Measurements from ENCODE around the gene GABPB1.

Gene GABPB1

GRCh38 chr15:50236433-50236832, 118.6 kb downstream of the GABPB1 start:
- Histone ChIP-seq H3K4me1 (ENCODE audit: insufficient read depth, low read length, severe bottlenecking) (no peaks in the 10 kb centered on the region), H2AFZ (ENCODE audit: low read length) (no peak overlapping the region), H3K4me3 (ENCODE audit: low read depth, low read length, poor library complexity, severe bottlenecking) (no peak overlapping the region), H3F3A (ENCODE audit: insufficient read depth, low read length) (no peaks in the 10 kb centered on the region), H3K36me3 (ENCODE audit: insufficient read depth, low read length) (no peaks in the 10 kb centered on the region), H4K20me1 (ENCODE audit: insufficient read depth, low read length) (no peaks in the 10 kb centered on the region), H3K9ac (ENCODE audit: low read length) (no peak overlapping the region), H3K9me3 (ENCODE audit: low read length) (no peaks in the 10 kb centered on the region), H3K4me2 (ENCODE audit: low read length) (no peak overlapping the region), H3K27me3 (ENCODE audit: insufficient read depth, low read length) (no peaks in the 10 kb centered on the region), H3K9me2 (ENCODE audit: low read depth, low read length) (no peaks in the 10 kb centered on the region), H3K27ac (ENCODE audit: low read depth, low read length, poor library complexity, severe bottlenecking) (no peak overlapping the region), H3K79me2 (ENCODE audit: insufficient read depth, low read length) (no peaks in the 10 kb centered on the region)
- no peak for TF ChIP-seq CTCF (IDR thresholded peaks at IDR 0.05; ENCODE audit: low read length)
- TF ChIP-seq EZH2 (IDR thresholded peaks at IDR 0.05; ENCODE audit: borderline replicate concordance, low read length): no peak

DNA sequence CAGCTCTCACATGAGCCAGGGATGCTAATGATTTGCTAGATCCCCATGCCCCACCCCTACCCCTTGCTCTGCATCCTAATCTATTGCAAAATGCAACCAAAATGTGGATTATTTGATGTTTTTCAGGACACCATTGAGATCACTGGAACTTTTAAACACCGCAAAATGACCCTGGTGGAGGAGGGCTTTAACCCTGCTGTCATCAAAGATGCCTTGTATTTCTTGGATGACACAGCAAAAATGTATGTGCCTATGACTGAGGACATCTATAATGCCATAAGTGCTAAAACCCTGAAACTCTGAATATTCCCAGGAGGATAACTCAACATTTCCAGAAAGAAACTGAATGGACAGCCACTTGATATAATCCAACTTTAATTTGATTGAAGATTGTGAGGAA, 119.2 kb downstream of the GABPB1 start:
- H3K9ac ChIP-seq (ENCODE audit: low read length): no peak overlapping the region
- H3K4me2 ChIP-seq (ENCODE audit: low read length): no peak overlapping the region
- no peak overlapping the region for H3K4me3 ChIP-seq (ENCODE audit: low read depth, low read length, poor library complexity, severe bottlenecking)
- H3F3A ChIP-seq (ENCODE audit: insufficient read depth, low read length): no peaks in the 10 kb centered on the region
- TF ChIP-seq CTCF (IDR thresholded peaks at IDR 0.05; ENCODE audit: low read length) (no peak), EZH2 (IDR thresholded peaks at IDR 0.05; ENCODE audit: borderline replicate concordance, low read length) (no peak)
- no peaks in the 10 kb centered on the region for H3K27me3 ChIP-seq (ENCODE audit: insufficient read depth, low read length)
- no peaks in the 10 kb centered on the region for H3K9me2 ChIP-seq (ENCODE audit: low read depth, low read length)
- no peaks in the 10 kb centered on the region for H3K4me1 ChIP-seq (ENCODE audit: insufficient read depth, low read length, severe bottlenecking)
- H4K20me1 ChIP-seq (ENCODE audit: insufficient read depth, low read length): no peaks in the 10 kb centered on the region
- H3K9me3 ChIP-seq (ENCODE audit: low read length): no peaks in the 10 kb centered on the region
- H3K27ac ChIP-seq (ENCODE audit: low read depth, low read length, poor library complexity, severe bottlenecking): no peak overlapping the region
- H3K36me3 ChIP-seq (ENCODE audit: insufficient read depth, low read length): no peaks in the 10 kb centered on the region
- no peaks in the 10 kb centered on the region for H3K79me2 ChIP-seq (ENCODE audit: insufficient read depth, low read length)
- H2AFZ ChIP-seq (ENCODE audit: low read length): no peak overlapping the region

GRCh38 chr15:50234764-50235163, 120.2 kb downstream of the GABPB1 start:
- Histone ChIP-seq H3K4me3 (ENCODE audit: low read depth, low read length, poor library complexity, severe bottlenecking) (no peak overlapping the region), H3K9me2 (ENCODE audit: low read depth, low read length) (no peaks in the 10 kb centered on the region), H4K20me1 (ENCODE audit: insufficient read depth, low read length) (no peaks in the 10 kb centered on the region), H3K9me3 (ENCODE audit: low read length) (no peaks in the 10 kb centered on the region), H3K27ac (ENCODE audit: low read depth, low read length, poor library complexity, severe bottlenecking) (no peak overlapping the region), H2AFZ (ENCODE audit: low read length) (no peak overlapping the region), H3K4me1 (ENCODE audit: insufficient read depth, low read length, severe bottlenecking) (no peaks in the 10 kb centered on the region), H3K4me2 (ENCODE audit: low read length) (no peak overlapping the region), H3K79me2 (ENCODE audit: insufficient read depth, low read length) (no peaks in the 10 kb centered on the region), H3K9ac (ENCODE audit: low read length) (no peak overlapping the region), H3K27me3 (ENCODE audit: insufficient read depth, low read length) (no peaks in the 10 kb centered on the region), H3F3A (ENCODE audit: insufficient read depth, low read length) (no peaks in the 10 kb centered on the region), H3K36me3 (ENCODE audit: insufficient read depth, low read length) (no peaks in the 10 kb centered on the region)
- TF ChIP-seq EZH2 (IDR thresholded peaks at IDR 0.05; ENCODE audit: borderline replicate concordance, low read length) (no peak), CTCF (IDR thresholded peaks at IDR 0.05; ENCODE audit: low read length) (no peak)
